OCI-LY1 (cell line): Measurements from ENCODE around the gene MARCHF9.

Source experiments
- H2AFZ ChIP-seq: fragments of 200-600 bp; sonication (generic), shearing (Covaris generic); 2 replicates; pipeline ENCODE4 v1.6.0; 2014; ENCODE audit warnings: antibody characterized with exemption, mild to moderate bottlenecking, low read length
- H3F3A ChIP-seq: fragments of 200-600 bp; sonication (generic), shearing (Covaris generic); 2 replicates; pipeline ENCODE4 v1.6.0; 2014; ENCODE audit warnings: mild to moderate bottlenecking, antibody characterized with exemption, low read length, moderate library complexity; ENCODE audit not compliant: insufficient read depth
- H3K27ac ChIP-seq: fragments of 200-600 bp; sonication (generic); 2 replicates; pipeline ENCODE4 v1.5.1; 2014; ENCODE audit warnings: low read length, mixed run types, mild to moderate bottlenecking, low read depth; ENCODE audit not compliant: poor library complexity, severe bottlenecking
- H3K27me3 ChIP-seq: fragments of 200-600 bp; sonication (generic); 2 replicates; pipeline ENCODE4 v1.6.0; 2014; ENCODE audit warnings: antibody characterized with exemption, mild to moderate bottlenecking, low read length, moderate library complexity; ENCODE audit not compliant: insufficient read depth
- H3K36me3 ChIP-seq: fragments of 200-600 bp; sonication (generic); 2 replicates; pipeline ENCODE4 v1.6.1; 2014; ENCODE audit warnings: mild to moderate bottlenecking, antibody characterized with exemption, low read length, moderate library complexity, mixed read lengths; ENCODE audit not compliant: insufficient read depth
- H3K4me1 ChIP-seq: fragments of 200-600 bp; sonication (generic); 2 replicates; pipeline ENCODE4 v1.5.1; 2014; ENCODE audit warnings: mild to moderate bottlenecking, low read length, moderate library complexity; ENCODE audit not compliant: insufficient read depth, severe bottlenecking
- H3K4me2 ChIP-seq: fragments of 200-600 bp; sonication (generic), shearing (Covaris generic); 2 replicates; pipeline ENCODE4 v1.6.1; 2014; ENCODE audit warnings: low read length
- H3K4me3 ChIP-seq: fragments of 200-600 bp; sonication (generic); 2 replicates; pipeline ENCODE4 v1.5.1; 2014; ENCODE audit warnings: low read length, low read depth, mild to moderate bottlenecking, mixed read lengths; ENCODE audit not compliant: poor library complexity, severe bottlenecking
- H3K79me2 ChIP-seq: fragments of 200-600 bp; shearing (Covaris generic); 2 replicates; pipeline ENCODE4 v1.6.1; 2016; ENCODE audit warnings: mixed run types, low read length, mixed read lengths; ENCODE audit not compliant: insufficient read depth
- H3K9ac ChIP-seq: fragments of 200-600 bp; sonication (generic), shearing (Covaris generic); 2 replicates; pipeline ENCODE4 v1.6.1; 2014; ENCODE audit warnings: mild to moderate bottlenecking, low read length, mixed read lengths
- H3K9me2 ChIP-seq: fragments of 200-600 bp; sonication (generic), shearing (Covaris generic); 2 replicates; pipeline ENCODE4 v1.6.1; 2014; ENCODE audit warnings: low read depth, mild to moderate bottlenecking, low read length, mixed read lengths
- H3K9me3 ChIP-seq: fragments of 200-600 bp; shearing (Covaris generic); 2 replicates; pipeline ENCODE4 v1.6.1; 2014; ENCODE audit warnings: low read length, mixed read lengths
- H4K20me1 ChIP-seq: fragments of 200-600 bp; sonication (generic), shearing (Covaris generic); 2 replicates; pipeline ENCODE4 v1.6.0; 2016; ENCODE audit warnings: mild to moderate bottlenecking, low read length; ENCODE audit not compliant: insufficient read depth
- EZH2 ChIP-seq: fragments of 200-600 bp; sonication (generic), shearing (Covaris generic); IDR thresholded peaks from 2 replicates; pipeline ENCODE4 v1.8.0; 2017; ENCODE audit warnings: borderline replicate concordance, mixed run types, mild to moderate bottlenecking, antibody characterized with exemption, low read length, moderate library complexity, mixed read lengths
- TF ChIP-seq, protein P1 (sequence below): fragments of 200-600 bp; sonication (generic), shearing (Covaris generic); IDR thresholded peaks from 2 replicates; pipeline ENCODE4 v1.5.1; 2017; ENCODE audit warnings: mild to moderate bottlenecking, antibody characterized with exemption, low read length, moderate library complexity, mixed read lengths

Gene MARCHF9, protein sequence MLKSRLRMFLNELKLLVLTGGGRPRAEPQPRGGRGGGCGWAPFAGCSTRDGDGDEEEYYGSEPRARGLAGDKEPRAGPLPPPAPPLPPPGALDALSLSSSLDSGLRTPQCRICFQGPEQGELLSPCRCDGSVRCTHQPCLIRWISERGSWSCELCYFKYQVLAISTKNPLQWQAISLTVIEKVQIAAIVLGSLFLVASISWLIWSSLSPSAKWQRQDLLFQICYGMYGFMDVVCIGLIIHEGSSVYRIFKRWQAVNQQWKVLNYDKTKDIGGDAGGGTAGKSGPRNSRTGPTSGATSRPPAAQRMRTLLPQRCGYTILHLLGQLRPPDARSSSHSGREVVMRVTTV

DNA sequence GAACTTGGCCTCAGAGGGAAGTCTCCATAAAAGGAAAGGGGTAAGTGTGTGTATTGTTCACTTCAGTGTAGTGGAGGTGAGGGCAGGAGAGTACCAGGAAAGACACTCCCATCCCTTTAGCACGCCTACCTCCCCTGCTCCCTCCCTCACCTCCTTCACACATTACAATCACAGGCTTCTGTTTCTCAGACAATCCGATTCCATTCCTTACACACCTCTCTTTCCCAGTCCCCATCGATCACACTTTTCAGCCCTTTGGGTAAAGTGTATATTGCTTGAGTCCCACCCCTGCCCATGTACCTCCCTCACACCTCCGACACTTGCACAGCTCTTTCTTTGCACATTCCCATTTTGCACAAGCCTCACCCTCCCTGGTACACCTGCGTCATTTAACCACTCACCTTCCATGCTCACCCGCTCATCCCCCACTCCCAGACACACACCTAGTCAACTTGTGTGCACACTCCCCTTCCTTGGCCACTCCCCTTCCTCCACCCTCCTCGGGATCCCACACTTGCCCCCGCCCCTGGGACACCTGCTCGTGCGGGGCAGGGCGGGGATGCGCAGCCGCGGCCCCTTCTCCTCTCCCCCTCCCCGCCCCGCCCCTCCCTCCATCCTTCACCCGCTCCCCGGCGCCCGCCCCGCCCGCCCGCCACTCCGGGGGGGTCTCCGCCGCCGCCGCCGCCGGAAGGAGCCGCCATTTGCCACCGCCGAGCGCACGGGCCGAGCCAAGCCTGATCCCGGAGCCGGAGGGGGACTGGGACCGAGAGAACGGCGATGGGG is at the start of gene MARCHF9:
MARCHF9 (plus strand) TSS at position 693 of the 783 bp plus-strand sequence. CDS start 426 bp downstream, outside the sequence.
- peak within 1 kb of the TSS; percentile 91 for H3K4me2 ChIP-seq
- H2AFZ ChIP-seq, result no peak within 1 kb of the TSS
- no peaks in the 10 kb centered on the region for H4K20me1 ChIP-seq
- no peaks in the 10 kb centered on the region for H3F3A ChIP-seq
- H3K9me3 ChIP-seq, result no peaks in the 10 kb centered on the region
- peak within 1 kb of the TSS; percentile 65 for H3K27ac ChIP-seq
- peak within 1 kb of the TSS; percentile 73 for H3K4me3 ChIP-seq
- TF ChIP-seq, protein P1, sequence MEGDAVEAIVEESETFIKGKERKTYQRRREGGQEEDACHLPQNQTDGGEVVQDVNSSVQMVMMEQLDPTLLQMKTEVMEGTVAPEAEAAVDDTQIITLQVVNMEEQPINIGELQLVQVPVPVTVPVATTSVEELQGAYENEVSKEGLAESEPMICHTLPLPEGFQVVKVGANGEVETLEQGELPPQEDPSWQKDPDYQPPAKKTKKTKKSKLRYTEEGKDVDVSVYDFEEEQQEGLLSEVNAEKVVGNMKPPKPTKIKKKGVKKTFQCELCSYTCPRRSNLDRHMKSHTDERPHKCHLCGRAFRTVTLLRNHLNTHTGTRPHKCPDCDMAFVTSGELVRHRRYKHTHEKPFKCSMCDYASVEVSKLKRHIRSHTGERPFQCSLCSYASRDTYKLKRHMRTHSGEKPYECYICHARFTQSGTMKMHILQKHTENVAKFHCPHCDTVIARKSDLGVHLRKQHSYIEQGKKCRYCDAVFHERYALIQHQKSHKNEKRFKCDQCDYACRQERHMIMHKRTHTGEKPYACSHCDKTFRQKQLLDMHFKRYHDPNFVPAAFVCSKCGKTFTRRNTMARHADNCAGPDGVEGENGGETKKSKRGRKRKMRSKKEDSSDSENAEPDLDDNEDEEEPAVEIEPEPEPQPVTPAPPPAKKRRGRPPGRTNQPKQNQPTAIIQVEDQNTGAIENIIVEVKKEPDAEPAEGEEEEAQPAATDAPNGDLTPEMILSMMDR, result no peak
- TF ChIP-seq EZH2, result no peak
- H3K9me2 ChIP-seq, result no peaks in the 10 kb centered on the region
- H3K4me1 ChIP-seq, result peaks cover 48% of the 10 kb centered on the region
- peaks cover 39% of the 10 kb centered on the region for H3K36me3 ChIP-seq
- no peaks in the 10 kb centered on the region for H3K27me3 ChIP-seq
- peak within 1 kb of the TSS; percentile 77 for H3K9ac ChIP-seq
- H3K79me2 ChIP-seq, result peaks cover 21% of the 10 kb centered on the region

DNA sequence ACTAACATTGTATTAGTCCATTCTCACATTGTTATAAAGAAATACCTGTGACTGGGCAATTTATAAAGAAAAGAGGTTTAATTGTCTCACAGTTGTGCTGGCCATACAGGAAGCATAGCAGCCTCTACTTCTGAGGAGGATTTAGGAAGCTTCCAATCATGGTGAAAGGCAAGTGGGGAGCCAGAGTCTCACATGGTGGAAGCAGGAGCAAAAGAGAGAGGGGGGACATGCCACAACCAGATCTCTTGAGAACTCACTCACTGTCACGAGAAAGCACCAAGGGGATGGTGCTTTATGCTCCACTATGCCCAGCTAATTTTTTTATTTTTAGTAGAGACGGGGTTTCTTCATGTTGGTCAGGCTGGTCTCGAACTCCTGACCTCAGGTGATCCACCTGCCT is 47.7 kb upstream of the MARCHF9 start:
- Histone ChIP-seq H3K9ac (no peak overlapping the region), H3K79me2 (no peaks in the 10 kb centered on the region), H3K4me2 (no peak overlapping the region), H3K36me3 (peaks cover 63% of the 10 kb centered on the region), H4K20me1 (no peaks in the 10 kb centered on the region), H3K9me2 (no peaks in the 10 kb centered on the region), H3K27me3 (no peaks in the 10 kb centered on the region), H3K4me3 (no peak overlapping the region), H3F3A (peaks cover 2% of the 10 kb centered on the region; the same call in 1 of the 2 replicates), H2AFZ (no peak overlapping the region), H3K27ac (no peak overlapping the region), H3K4me1 (no peaks in the 10 kb centered on the region), H3K9me3 (peaks cover 14% of the 10 kb centered on the region; the same call in 1 of the 2 replicates)
- no peak for TF ChIP-seq EZH2
- TF ChIP-seq, protein P1, result no peak

DNA sequence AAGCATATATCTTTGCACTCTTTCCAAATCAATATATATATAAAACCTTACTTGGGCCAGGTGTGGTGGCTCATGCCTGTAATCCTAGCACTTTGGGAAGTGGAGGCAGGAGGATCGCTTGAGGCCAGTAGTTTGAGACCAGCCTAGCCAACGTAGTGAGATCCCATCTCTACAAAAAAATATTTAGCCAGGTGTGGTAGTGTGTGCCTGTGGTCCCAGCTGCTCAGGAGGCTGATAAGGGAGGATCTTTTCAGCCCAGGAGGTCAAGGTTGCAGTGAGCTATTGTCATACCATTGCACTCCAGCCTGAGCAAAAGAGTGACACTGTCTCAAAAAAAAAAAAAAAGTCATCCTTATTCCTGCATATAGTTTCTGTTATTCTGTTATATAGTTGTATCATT is 46.6 kb upstream of the MARCHF9 start:
- H3K27ac ChIP-seq, result no peak overlapping the region
- no peak overlapping the region for H3K4me3 ChIP-seq
- H3K79me2 ChIP-seq, result no peaks in the 10 kb centered on the region
- TF ChIP-seq, protein P1, result no peak
- TF ChIP-seq EZH2, result no peak
- no peaks in the 10 kb centered on the region for H3K9me2 ChIP-seq
- no peaks in the 10 kb centered on the region for H4K20me1 ChIP-seq
- H3F3A ChIP-seq, result peaks cover 2% of the 10 kb centered on the region; the same call in 1 of the 2 replicates
- no peak overlapping the region for H3K9ac ChIP-seq
- no peak overlapping the region for H3K4me2 ChIP-seq
- H2AFZ ChIP-seq, result no peak overlapping the region
- peaks cover 62% of the 10 kb centered on the region for H3K36me3 ChIP-seq
- no peaks in the 10 kb centered on the region for H3K27me3 ChIP-seq
- H3K4me1 ChIP-seq, result no peaks in the 10 kb centered on the region
- H3K9me3 ChIP-seq, result peaks cover 6% of the 10 kb centered on the region; the same call in 1 of the 2 replicates
